ENCODE data around the gene CNFN. TPM values are rescaled to one million over a fixed set of nuclear protein-coding genes. Genes with fewer than 3 reads are reported as not detected.

Gene CNFN
- total RNA-seq, 1 experiment from 2014 or later: 7.1 TPM

- no peak overlapping the region for H2BK15ac ChIP-seq (ENCODE audit: low read depth, low read length)
- no peak overlapping the region for H3K4me2 ChIP-seq (ENCODE audit: insufficient read depth, insufficient read length, low read length)
- TF ChIP-seq, protein P1, sequence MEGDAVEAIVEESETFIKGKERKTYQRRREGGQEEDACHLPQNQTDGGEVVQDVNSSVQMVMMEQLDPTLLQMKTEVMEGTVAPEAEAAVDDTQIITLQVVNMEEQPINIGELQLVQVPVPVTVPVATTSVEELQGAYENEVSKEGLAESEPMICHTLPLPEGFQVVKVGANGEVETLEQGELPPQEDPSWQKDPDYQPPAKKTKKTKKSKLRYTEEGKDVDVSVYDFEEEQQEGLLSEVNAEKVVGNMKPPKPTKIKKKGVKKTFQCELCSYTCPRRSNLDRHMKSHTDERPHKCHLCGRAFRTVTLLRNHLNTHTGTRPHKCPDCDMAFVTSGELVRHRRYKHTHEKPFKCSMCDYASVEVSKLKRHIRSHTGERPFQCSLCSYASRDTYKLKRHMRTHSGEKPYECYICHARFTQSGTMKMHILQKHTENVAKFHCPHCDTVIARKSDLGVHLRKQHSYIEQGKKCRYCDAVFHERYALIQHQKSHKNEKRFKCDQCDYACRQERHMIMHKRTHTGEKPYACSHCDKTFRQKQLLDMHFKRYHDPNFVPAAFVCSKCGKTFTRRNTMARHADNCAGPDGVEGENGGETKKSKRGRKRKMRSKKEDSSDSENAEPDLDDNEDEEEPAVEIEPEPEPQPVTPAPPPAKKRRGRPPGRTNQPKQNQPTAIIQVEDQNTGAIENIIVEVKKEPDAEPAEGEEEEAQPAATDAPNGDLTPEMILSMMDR (conservative IDR thresholded peaks at IDR 0.05): no peak
- H4K8ac ChIP-seq (replicated peaks; ENCODE audit: insufficient read length, low read depth, low read length): no peak overlapping the region
- H3K27me3 Mint-ChIP-seq (ENCODE audit: low read depth): peaks cover 77% of the 10 kb centered on the region
- H2BK120ac ChIP-seq (ENCODE audit: low read depth, low read length, poor library complexity, severe bottlenecking): no peak overlapping the region
- H3K14ac ChIP-seq (ENCODE audit: insufficient read depth, low read length): no peak overlapping the region; the same call in 1 of the 2 replicates
- H3K4me1 ChIP-seq (ENCODE audit: insufficient read depth, low read length): no peaks in the 10 kb centered on the region
- no peak overlapping the region for H3K27ac ChIP-seq (ENCODE audit: insufficient read length, low read depth, low read length)
- H3K4ac ChIP-seq (ENCODE audit: low read depth, low read length): no peak overlapping the region
- no peak overlapping the region for H3K9ac ChIP-seq (ENCODE audit: extremely low read depth, insufficient read length, low read length)
- H3K79me2 ChIP-seq (ENCODE audit: insufficient read depth, low read length): no peaks in the 10 kb centered on the region
- no peak overlapping the region for H4K91ac ChIP-seq (ENCODE audit: insufficient read length, low read depth, low read length)
- H2BK12ac ChIP-seq (ENCODE audit: insufficient read length, low read depth, low read length): no peak overlapping the region
- H3K4me1 Mint-ChIP-seq: peaks cover 20 to 39% of the 10 kb centered on the region in 2 experiments
- DNase-seq: no peak
- peaks cover 7% of the 10 kb centered on the region for H3K23me2 ChIP-seq (ENCODE audit: insufficient read length, low read depth, low read length, poor library complexity, severe bottlenecking)
- peaks cover 0 to 3% of the 10 kb centered on the region in 2 experiments; a peak in 3 of 5 replicates for H3K9me3 Mint-ChIP-seq
- no peak overlapping the region for H2BK5ac ChIP-seq (ENCODE audit: insufficient read length, low read length)
- H4K5ac ChIP-seq (ENCODE audit: insufficient read length, low read depth, low read length): no peak overlapping the region
- no peak overlapping the region for H3T11ph ChIP-seq (ENCODE audit: low read length)
- no peak overlapping the region for H2AK5ac ChIP-seq (ENCODE audit: insufficient read length, low read length)
- no peak overlapping the region for H3K23ac ChIP-seq (ENCODE audit: insufficient read length, low read depth, low read length)
- no peak overlapping the region for H2AFZ ChIP-seq (ENCODE audit: low read length)
- peaks cover 0 to 3% (median 0%) of the 10 kb centered on the region in 3 experiments; a peak in 2 of 7 replicates for H3K36me3 Mint-ChIP-seq (ENCODE audit: insufficient read depth in 1 of 3, low read depth in 3 of 3)
- no peak overlapping the region for H3K18ac ChIP-seq (ENCODE audit: insufficient read length, low read depth, low read length)
- H3K56ac ChIP-seq (ENCODE audit: insufficient read length, low read depth, low read length): no peak overlapping the region
- no peak overlapping the region for H3K27ac Mint-ChIP-seq
- H2BK20ac ChIP-seq (ENCODE audit: low read depth, low read length, poor library complexity, severe bottlenecking): no peak overlapping the region
- H3K79me1 ChIP-seq (ENCODE audit: insufficient read depth, low read depth, low read length, poor library complexity, severe bottlenecking): no peaks in the 10 kb centered on the region
- no peaks in the 10 kb centered on the region for H4K20me1 ChIP-seq (ENCODE audit: control insufficient read depth, insufficient read depth, insufficient read length)
- no peak overlapping the region for H3K4me3 Mint-ChIP-seq
- no CpG with 5 or more reads among the region's 3 CpGs for WGBS (ENCODE audit: extremely low coverage, insufficient read length, low lambda C conversion rate)
- no peaks in the 10 kb centered on the region for H3K9me3 ChIP-seq (ENCODE audit: control insufficient read depth, low read depth, low read length)
- H3K27me3 ChIP-seq (ENCODE audit: insufficient read depth, low read length): peaks cover 17% of the 10 kb centered on the region; the same call in 1 of the 2 replicates
Measured at GRCh38 chr19:42426643-42427042, 36.5 kb upstream of the CNFN start.

Data from H9 (cell line).